ENCODE data around the gene CALM3. TPM values are rescaled to one million over a fixed set of nuclear protein-coding genes. Genes with fewer than 3 reads are reported as not detected.
A peak's percentile ranks its signal among the peaks of the same experiment; 100 is the strongest.
"Not testable (repeated sequence)": the region's sequence is repeated elsewhere in the genome, so short reads cannot be mapped to it uniquely, and the experiment has no call there.

Gene CALM3
- total RNA-seq (100 to 1,000 TPM in 5 of 7 donors, 10 to 100 TPM in 2; 80.5 to 312 (median 225) TPM), polyA plus RNA-seq (100 to 1,000 TPM; 191 to 646 TPM)
- long read RNA-seq, donor 1, transcript CALM3-201 (6 exons, 2,289 nt): major isoform, 70 of 94 reads
- long read RNA-seq, donor 1, partial matches to known transcripts: 23 of 94 reads
- long read RNA-seq, donor 1, other reads (novel, unspliced or antisense): 1 of 94 reads
- long read RNA-seq, donor 2, transcript CALM3-207 (4 exons, 721 nt): minor isoform, 7 of 179 reads
- long read RNA-seq, donor 2, transcript CALM3-201 (6 exons, 2,289 nt): major isoform, 150 of 179 reads
- long read RNA-seq, donor 2, partial matches to known transcripts: 20 of 179 reads
- long read RNA-seq, donor 2, other reads (novel, unspliced or antisense): 0 of 179 reads
- long read RNA-seq, donor 3, transcript CALM3-207 (4 exons, 721 nt): minor isoform, 5 of 509 reads
- long read RNA-seq, donor 3, transcript CALM3-201 (6 exons, 2,289 nt): major isoform, 446 of 509 reads
- long read RNA-seq, donor 3, partial matches to known transcripts: 43 of 509 reads
- long read RNA-seq, donor 3, other reads (novel, unspliced or antisense): 11 of 509 reads

DNA sequence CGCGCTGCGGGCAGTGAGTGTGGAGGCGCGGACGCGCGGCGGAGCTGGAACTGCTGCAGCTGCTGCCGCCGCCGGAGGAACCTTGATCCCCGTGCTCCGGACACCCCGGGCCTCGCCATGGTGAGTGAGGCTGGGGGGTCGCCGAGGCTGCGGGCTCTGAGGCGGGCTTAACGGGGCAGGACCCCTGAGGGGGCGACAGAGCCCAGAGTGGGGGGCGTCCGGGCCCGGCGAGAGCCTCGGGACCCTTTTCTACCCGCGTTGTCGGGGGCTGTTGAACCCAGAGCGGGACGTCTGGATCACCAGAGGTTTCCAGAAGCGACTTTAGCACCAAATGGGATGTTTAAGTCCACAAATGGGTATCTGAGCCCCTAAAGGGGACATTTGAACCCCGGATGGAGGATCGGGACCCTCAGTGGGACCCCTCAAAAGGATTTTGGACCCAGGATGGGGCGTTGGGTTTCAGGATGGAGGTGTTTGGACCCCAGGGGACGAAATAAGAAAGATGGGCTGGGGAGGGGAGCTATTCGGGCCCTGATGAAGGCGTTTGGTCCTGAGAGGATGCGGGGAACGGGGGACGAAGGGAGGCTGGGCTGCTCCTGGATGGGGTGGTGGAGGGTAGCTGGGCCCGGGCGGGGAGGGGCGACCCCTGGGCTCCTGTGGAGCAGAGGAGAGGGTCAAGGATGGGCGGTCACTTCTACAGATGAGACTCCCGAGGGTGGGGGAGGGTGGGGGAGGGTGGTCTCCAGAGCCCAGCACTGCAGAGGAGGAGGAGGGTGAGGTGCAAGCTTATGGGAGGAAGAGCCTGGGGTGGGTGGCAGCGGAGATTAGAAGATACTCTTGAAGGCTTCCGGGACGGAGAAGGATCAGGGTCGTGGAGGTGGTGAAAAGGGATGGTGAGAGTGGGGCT lies at the start of gene CALM3:
Gene CALM3 (plus strand): TSS at position 13 of the 907 bp plus-strand sequence. CDS start 105 bp downstream, at position 118.
- peak in 2 of 5 donors; percentile 53 to 59 for DNase-seq
- H3K36me3 ChIP-seq: no peaks in the 10 kb centered on the region
- H3K4me3 ChIP-seq: peak within 1 kb of the TSS; percentile 100
- H3K9me3 ChIP-seq: no peaks in the 10 kb centered on the region
- WGBS, 3 donors: 0% methylated on average over 31 to 51 of the region's 51 CpGs
- H3K4me1 ChIP-seq (ENCODE audit: insufficient read depth): peaks cover 15% of the 10 kb centered on the region
- intact Hi-C loops (cut with DNase I): loop anchor here in 1 of 4 donors (10.0 kb wide), 2 partner anchors 63 to 143 kb away; partner anchors contain the start of genes DACT3, FKRP and STRN4
- peak within 1 kb of the TSS; percentile 97 to 98 for H3K27ac ChIP-seq
- H3K27me3 ChIP-seq: no peaks in the 10 kb centered on the region
- TF ChIP-seq EP300 (IDR thresholded peaks at IDR 0.05) (no peak), POLR2A (IDR thresholded peaks at IDR 0.05) (peak; percentile 69)

DNA sequence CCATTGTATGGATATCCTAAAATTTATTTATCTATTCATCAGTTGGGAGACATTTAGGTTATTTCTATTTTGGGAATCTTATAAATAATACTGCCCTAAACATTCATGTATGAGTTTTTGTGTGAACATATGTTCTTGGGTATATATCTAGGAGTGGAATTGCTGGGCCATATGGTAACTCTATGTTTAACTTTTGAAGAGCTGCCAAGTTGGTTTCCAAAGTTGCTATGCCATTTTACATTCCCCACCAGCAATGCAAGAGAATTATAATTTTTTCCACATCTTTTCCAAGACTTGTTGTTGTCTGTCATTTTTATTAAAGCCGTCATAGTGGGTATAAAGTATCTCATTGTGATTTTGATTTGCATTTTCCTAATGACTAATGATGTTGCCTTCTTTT lies 48.2 kb upstream of the CALM3 start:
- no peaks in the 10 kb centered on the region for H3K36me3 ChIP-seq
- H3K4me3 ChIP-seq: no peak overlapping the region
- no peak for TF ChIP-seq POLR2A (IDR thresholded peaks at IDR 0.05)
- TF ChIP-seq EP300 (IDR thresholded peaks at IDR 0.05): no peak
- TF ChIP-seq, protein P1, sequence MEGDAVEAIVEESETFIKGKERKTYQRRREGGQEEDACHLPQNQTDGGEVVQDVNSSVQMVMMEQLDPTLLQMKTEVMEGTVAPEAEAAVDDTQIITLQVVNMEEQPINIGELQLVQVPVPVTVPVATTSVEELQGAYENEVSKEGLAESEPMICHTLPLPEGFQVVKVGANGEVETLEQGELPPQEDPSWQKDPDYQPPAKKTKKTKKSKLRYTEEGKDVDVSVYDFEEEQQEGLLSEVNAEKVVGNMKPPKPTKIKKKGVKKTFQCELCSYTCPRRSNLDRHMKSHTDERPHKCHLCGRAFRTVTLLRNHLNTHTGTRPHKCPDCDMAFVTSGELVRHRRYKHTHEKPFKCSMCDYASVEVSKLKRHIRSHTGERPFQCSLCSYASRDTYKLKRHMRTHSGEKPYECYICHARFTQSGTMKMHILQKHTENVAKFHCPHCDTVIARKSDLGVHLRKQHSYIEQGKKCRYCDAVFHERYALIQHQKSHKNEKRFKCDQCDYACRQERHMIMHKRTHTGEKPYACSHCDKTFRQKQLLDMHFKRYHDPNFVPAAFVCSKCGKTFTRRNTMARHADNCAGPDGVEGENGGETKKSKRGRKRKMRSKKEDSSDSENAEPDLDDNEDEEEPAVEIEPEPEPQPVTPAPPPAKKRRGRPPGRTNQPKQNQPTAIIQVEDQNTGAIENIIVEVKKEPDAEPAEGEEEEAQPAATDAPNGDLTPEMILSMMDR (IDR thresholded peaks at IDR 0.05): no peak
- WGBS, 3 donors: 51 to 98% (median 94%) methylated on average over 1 of the region's 1 CpG
- H3K9me3 ChIP-seq: no peaks in the 10 kb centered on the region
- no peaks in the 10 kb centered on the region for H3K4me1 ChIP-seq (ENCODE audit: insufficient read depth)
- no peak for DNase-seq
- H3K27ac ChIP-seq: no peak overlapping the region
- intact Hi-C loops (cut with DNase I): no loop called here
- H3K27me3 ChIP-seq: no peaks in the 10 kb centered on the region

DNA sequence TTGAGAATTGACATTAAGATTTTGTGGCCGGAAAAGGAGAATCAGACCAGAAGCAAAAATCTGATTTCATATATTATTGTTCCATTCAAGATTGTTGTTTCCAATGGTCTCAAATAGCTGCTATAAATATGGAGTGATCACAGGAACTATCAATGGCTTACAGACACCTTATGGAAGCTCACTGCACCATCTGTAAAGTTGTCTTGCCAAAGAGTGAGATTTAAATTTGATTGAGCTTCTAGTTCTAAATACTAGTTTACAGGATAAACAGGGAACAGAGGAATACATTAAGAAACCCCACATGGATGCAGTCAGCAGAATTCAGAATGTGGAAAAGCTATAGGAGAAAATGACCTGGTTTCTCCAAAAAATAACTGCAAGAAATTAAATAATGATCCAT lies 47.0 kb upstream of the CALM3 start:
- H3K27me3 ChIP-seq: no peaks in the 10 kb centered on the region
- no peak overlapping the region for H3K4me3 ChIP-seq
- no peaks in the 10 kb centered on the region for H3K36me3 ChIP-seq
- WGBS, 3 donors: 91 to 98% (median 94%) methylated on average over 1 of the region's 1 CpG
- TF ChIP-seq, protein P1 (IDR thresholded peaks at IDR 0.05): no peak
- TF ChIP-seq EP300 (IDR thresholded peaks at IDR 0.05) (no peak), POLR2A (IDR thresholded peaks at IDR 0.05) (no peak)
- no peaks in the 10 kb centered on the region for H3K4me1 ChIP-seq (ENCODE audit: insufficient read depth)
- DNase-seq: no peak
- no peaks in the 10 kb centered on the region for H3K9me3 ChIP-seq
- no peak overlapping the region for H3K27ac ChIP-seq
- intact Hi-C loops (cut with DNase I): no loop called here

DNA sequence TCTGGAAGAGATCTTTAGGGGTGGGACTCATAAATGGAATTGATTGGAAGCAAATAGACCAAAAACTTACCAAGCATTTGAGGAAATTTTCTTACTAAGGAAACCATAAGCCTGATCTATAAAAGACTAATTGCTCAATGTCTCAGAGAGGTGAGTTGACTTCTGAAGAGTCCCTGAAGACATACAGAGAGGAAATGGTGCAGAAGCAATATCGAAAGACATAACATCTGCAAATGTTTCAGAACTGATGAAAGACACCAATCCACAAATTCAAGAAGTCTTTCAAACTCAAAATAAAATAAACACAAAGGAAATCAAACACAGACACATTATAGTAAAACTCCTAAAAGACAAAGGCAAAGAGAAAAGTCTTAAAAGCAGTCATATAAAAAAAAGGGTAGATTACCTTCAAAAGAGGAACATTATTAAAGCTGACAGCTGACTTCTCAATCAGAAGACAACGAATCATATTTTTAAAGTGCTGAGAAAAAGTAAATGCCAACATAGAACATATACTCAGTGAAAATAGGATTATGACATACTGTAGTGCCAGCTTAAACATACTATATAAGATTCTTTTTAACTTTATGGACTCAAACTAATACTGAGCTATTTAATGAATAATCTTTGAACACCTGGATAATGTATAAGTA lies 45.4 kb upstream of the CALM3 start:
- H3K4me3 ChIP-seq: no peak overlapping the region
- no peak overlapping the region for H3K27ac ChIP-seq
- H3K27me3 ChIP-seq: no peaks in the 10 kb centered on the region
- intact Hi-C loops (cut with DNase I): no loop called here
- no peak for DNase-seq
- H3K4me1 ChIP-seq (ENCODE audit: insufficient read depth): no peaks in the 10 kb centered on the region
- 41 to 46% (median 45%) methylated on average over 2 of the region's 2 CpGs for WGBS, 3 donors
- TF ChIP-seq, protein P1 (IDR thresholded peaks at IDR 0.05): no peak
- TF ChIP-seq EP300 (IDR thresholded peaks at IDR 0.05): no peak
- TF ChIP-seq POLR2A (IDR thresholded peaks at IDR 0.05): no peak
- no peaks in the 10 kb centered on the region for H3K36me3 ChIP-seq
- H3K9me3 ChIP-seq: no peaks in the 10 kb centered on the region

DNA sequence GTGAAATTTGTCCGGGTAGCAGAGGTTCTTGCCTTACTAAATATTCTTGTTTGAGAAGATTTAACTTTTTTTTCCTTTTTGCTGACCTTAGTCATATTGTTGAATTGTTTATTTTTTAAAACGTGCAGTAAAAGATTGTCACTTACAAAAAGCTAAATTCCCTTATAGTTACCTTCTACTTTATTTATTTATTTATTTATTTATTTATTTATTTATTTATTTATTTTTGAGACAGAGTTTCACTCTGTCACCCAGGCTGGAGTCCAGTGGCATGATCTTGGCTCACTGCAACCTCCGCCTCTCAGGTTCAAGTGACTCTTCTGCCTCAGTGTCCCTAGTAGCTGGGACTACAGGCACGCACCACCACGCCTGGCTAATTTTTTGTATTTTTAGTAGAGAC lies 44.7 kb upstream of the CALM3 start:
- H3K4me3 ChIP-seq: not testable (repeated sequence)
- WGBS, 3 donors: 79 to 81% (median 80%) methylated on average over 5 of the region's 5 CpGs

More for the DNA sequence above, 44.7 kb upstream of the CALM3 start:
- DNase-seq; H3K27ac ChIP-seq; H3K27me3 ChIP-seq; H3K36me3 ChIP-seq; intact Hi-C loops (cut with DNase I); H3K9me3 ChIP-seq; H3K4me1 ChIP-seq (ENCODE audit: insufficient read depth): not testable (repeated sequence)
